MM.1S (cell line): ENCODE results near the gene BCAS3.

ENCODE experiments used
- DNase-seq: peaks from one replicate; pipeline ENCODE4 v3.0.0-alpha.2; 2015
- H2AFZ ChIP-seq: fragments of 300-600 bp; sonication (generic); 2 replicates; pipeline ENCODE4 v1.6.0; 2016; ENCODE audit warnings: antibody characterized with exemption, low read length
- H3F3A ChIP-seq: fragments of 300-600 bp; sonication (generic); 2 replicates; pipeline ENCODE4 v1.6.1; 2016; ENCODE audit warnings: mild to moderate bottlenecking, antibody characterized with exemption, low read length, moderate library complexity, mixed read lengths; ENCODE audit not compliant: insufficient read depth
- H3K27ac ChIP-seq: fragments of 300-600 bp; sonication (generic); 2 replicates; pipeline ENCODE4 v1.5.1; 2016; ENCODE audit warnings: mild to moderate bottlenecking, low read length
- H3K27me3 ChIP-seq: fragments of 300-600 bp; sonication (generic); replicated peaks from 2 replicates; pipeline ENCODE4 v1.6.0; 2016; ENCODE audit warnings: low read length; ENCODE audit not compliant: insufficient read depth
- H3K36me3 ChIP-seq: fragments of 300-600 bp; sonication (generic); replicated peaks from 2 replicates; pipeline ENCODE4 v1.6.1; 2016; ENCODE audit warnings: mild to moderate bottlenecking, low read length, mixed read lengths; ENCODE audit not compliant: insufficient read depth
- H3K4me1 ChIP-seq: fragments of 300-600 bp; sonication (generic); 2 replicates; pipeline ENCODE4 v1.6.1; 2016; ENCODE audit warnings: low read length, mixed read lengths
- H3K4me2 ChIP-seq: fragments of 300-600 bp; sonication (generic); 2 replicates; pipeline ENCODE4 v1.6.0; 2016; ENCODE audit warnings: low read depth, low read length
- H3K4me3 ChIP-seq: fragments of 300-600 bp; sonication (generic); 2 replicates; pipeline ENCODE4 v1.5.1; 2016; ENCODE audit warnings: low read length, mixed read lengths
- H3K79me2 ChIP-seq: fragments of 300-600 bp; sonication (generic); 2 replicates; pipeline ENCODE4 v1.6.1; 2016; ENCODE audit warnings: mixed run types, low read length, mixed read lengths
- H3K9ac ChIP-seq: fragments of 300-600 bp; sonication (generic); 2 replicates; pipeline ENCODE4 v1.6.1; 2016; ENCODE audit warnings: low read length, mixed read lengths
- H3K9me2 ChIP-seq: fragments of 300-600 bp; sonication (generic); replicated peaks from 2 replicates; pipeline ENCODE4 v1.6.1; 2016; ENCODE audit warnings: mild to moderate bottlenecking, low read length, mixed read lengths; ENCODE audit not compliant: insufficient read depth
- H3K9me3 ChIP-seq: fragments of 300-600 bp; sonication (generic); replicated peaks from 2 replicates; pipeline ENCODE4 v1.6.1; 2016; ENCODE audit warnings: mild to moderate bottlenecking, low read length, mixed read lengths; ENCODE audit not compliant: insufficient read depth
- H4K20me1 ChIP-seq: fragments of 300-600 bp; sonication (generic); 2 replicates; pipeline ENCODE4 v1.6.1; 2016; ENCODE audit warnings: mild to moderate bottlenecking, low read length, moderate library complexity, mixed read lengths; ENCODE audit not compliant: insufficient read depth
- CTCF ChIP-seq: fragments of 300-600 bp; sonication (generic); IDR thresholded peaks from 2 replicates; pipeline ENCODE4 v1.5.1; 2016; ENCODE audit warnings: antibody characterized with exemption, low read length, mixed read lengths
- EZH2 ChIP-seq: fragments of 300-600 bp; sonication (generic); optimal IDR thresholded peaks from 2 replicates; pipeline ENCODE3; 2017; ENCODE audit warnings: low read depth, mild to moderate bottlenecking, antibody characterized with exemption, low read length, mixed read lengths
- EZH2phosphoT487 ChIP-seq: fragments of 300-600 bp; sonication (generic); IDR thresholded peaks from 2 replicates; pipeline ENCODE4 v1.6.1; 2018; ENCODE audit warnings: antibody characterized with exemption, low read length

BCAS3 gene

GRCh38 chr17:60862482-60862881 is 184.8 kb downstream of the BCAS3 start:
- H3K4me1 ChIP-seq, result peaks cover 8% of the 10 kb centered on the region; the same call in 1 of the 2 replicates
- no peak overlapping the region for H3K9ac ChIP-seq
- no peaks in the 10 kb centered on the region for H3K79me2 ChIP-seq
- H3K9me3 ChIP-seq, result no peaks in the 10 kb centered on the region
- H3K36me3 ChIP-seq, result no peaks in the 10 kb centered on the region
- no peak overlapping the region for H3K27ac ChIP-seq
- no peak overlapping the region for H3K4me2 ChIP-seq
- H4K20me1 ChIP-seq, result no peaks in the 10 kb centered on the region
- H3K27me3 ChIP-seq, result no peaks in the 10 kb centered on the region
- DNase-seq, result no peak
- H3F3A ChIP-seq, result no peaks in the 10 kb centered on the region
- H2AFZ ChIP-seq, result no peak overlapping the region
- TF ChIP-seq CTCF (no peak), EZH2phosphoT487 (no peak), EZH2 (no peak)
- no peak overlapping the region for H3K4me3 ChIP-seq
- no peaks in the 10 kb centered on the region for H3K9me2 ChIP-seq

- Histone ChIP-seq H3K4me2 (peak overlapping the region; percentile 7; the same call in 1 of the 2 replicates), H3K79me2 (no peaks in the 10 kb centered on the region), H3K27me3 (no peaks in the 10 kb centered on the region), H3K36me3 (no peaks in the 10 kb centered on the region), H3K4me1 (peaks cover 8% of the 10 kb centered on the region; the same call in 1 of the 2 replicates), H3K9me3 (no peaks in the 10 kb centered on the region), H4K20me1 (no peaks in the 10 kb centered on the region), H3K27ac (no peak overlapping the region), H3K4me3 (no peak overlapping the region), H3F3A (no peaks in the 10 kb centered on the region), H3K9ac (no peak overlapping the region), H2AFZ (no peak overlapping the region), H3K9me2 (no peaks in the 10 kb centered on the region)
- DNase-seq, result peak; percentile 12
- TF ChIP-seq EZH2phosphoT487, result no peak
- TF ChIP-seq CTCF, result no peak
- TF ChIP-seq EZH2, result no peak
These were observed 186.4 kb downstream of the BCAS3 start for GRCh38 chr17:60863892-60864707.

- Histone ChIP-seq H3K4me2 (no peak overlapping the region), H3K4me3 (no peak overlapping the region)
These were observed 187.0 kb downstream of the BCAS3 start for GRCh38 chr17:60864708-60865005.

More at GRCh38 chr17:60864708-60865005, 187.0 kb downstream of the BCAS3 start:
- no peaks in the 10 kb centered on the region for H3K36me3 ChIP-seq
- H3K27ac ChIP-seq, result no peak overlapping the region
- H3K27me3 ChIP-seq, result no peaks in the 10 kb centered on the region
- no peak overlapping the region for H2AFZ ChIP-seq
- H3K9ac ChIP-seq, result no peak overlapping the region
- H3K9me3 ChIP-seq, result no peaks in the 10 kb centered on the region
- H3K4me1 ChIP-seq, result peaks cover 8% of the 10 kb centered on the region; the same call in 1 of the 2 replicates
- no peaks in the 10 kb centered on the region for H3K9me2 ChIP-seq
- DNase-seq, result no peak
- TF ChIP-seq EZH2phosphoT487 (no peak), EZH2 (no peak), CTCF (no peak)
- no peaks in the 10 kb centered on the region for H4K20me1 ChIP-seq
- no peaks in the 10 kb centered on the region for H3F3A ChIP-seq
- H3K79me2 ChIP-seq, result no peaks in the 10 kb centered on the region
